ENCODE results near the gene DIO3.

DIO3 gene

GRCh38 chr14:101583715-101584054, 22.4 kb downstream of the DIO3 start:
- DNase-seq (ENCODE audit: low read depth), result no peak

- no peak for DNase-seq (ENCODE audit: low read depth)
Observed at GRCh38 chr14:101584055-101584859, 23.0 kb downstream of the DIO3 start.

GRCh38 chr14:101585211-101585610, 23.9 kb downstream of the DIO3 start:
- no peak for DNase-seq (ENCODE audit: low read depth)

GRCh38 chr14:101586531-101587430, 25.5 kb downstream of the DIO3 start:
- DNase-seq (ENCODE audit: low read depth), result no peak

GRCh38 chr14:101587441-101587911, 26.2 kb downstream of the DIO3 start:
- no peak for DNase-seq (ENCODE audit: low read depth)

- no peak for DNase-seq (ENCODE audit: low read depth)
Observed at GRCh38 chr14:101588286-101588975, 27.1 kb downstream of the DIO3 start.

GRCh38 chr14:101588990-101589389, 27.7 kb downstream of the DIO3 start:
- no peak for DNase-seq (ENCODE audit: low read depth)

GRCh38 chr14:101589486-101590015, 28.3 kb downstream of the DIO3 start:
- no peak for DNase-seq (ENCODE audit: low read depth)

- no peak for DNase-seq (ENCODE audit: low read depth)
Observed at GRCh38 chr14:101590062-101590461, 28.8 kb downstream of the DIO3 start.

GRCh38 chr14:101590616-101591015, 29.3 kb downstream of the DIO3 start:
- DNase-seq (ENCODE audit: low read depth), result no peak

- no peak for DNase-seq (ENCODE audit: low read depth)
Observed at GRCh38 chr14:101591121-101591520, 29.8 kb downstream of the DIO3 start.

GRCh38 chr14:101591582-101591981, 30.3 kb downstream of the DIO3 start:
- no peak for DNase-seq (ENCODE audit: low read depth)

- no peak for DNase-seq (ENCODE audit: low read depth)
Observed at GRCh38 chr14:101593411-101594238, 32.3 kb downstream of the DIO3 start.

GRCh38 chr14:101594511-101595148, 33.3 kb downstream of the DIO3 start:
- DNase-seq (ENCODE audit: low read depth), result no peak

- no peak for DNase-seq (ENCODE audit: low read depth)
Observed at GRCh38 chr14:101595349-101595748, 34.1 kb downstream of the DIO3 start.

GRCh38 chr14:101595887-101596721, 34.8 kb downstream of the DIO3 start:
- DNase-seq (ENCODE audit: low read depth), result no peak

- DNase-seq (ENCODE audit: low read depth), result no peak
Observed at GRCh38 chr14:101596742-101597141, 35.4 kb downstream of the DIO3 start.

- DNase-seq (ENCODE audit: low read depth), result no peak
Observed at GRCh38 chr14:101598159-101598558, 36.9 kb downstream of the DIO3 start.

GRCh38 chr14:101598571-101599233, 37.4 kb downstream of the DIO3 start:
- no peak for DNase-seq (ENCODE audit: low read depth)
